ENCODE results near the gene VIPR2.

VIPR2 gene

GRCh38 chr7:159141167-159141566 lies 3.5 kb downstream of the VIPR2 start:
- Histone ChIP-seq H4K20me1 (ENCODE audit: insufficient read depth) (no peaks in the 10 kb centered on the region), H3K4me1 (ENCODE audit: low read depth, poor library complexity, severe bottlenecking) (no peaks in the 10 kb centered on the region), H3K27me3 (ENCODE audit: insufficient read depth, low read depth) (no peaks in the 10 kb centered on the region), H3K79me2 (ENCODE audit: insufficient read depth, low read depth) (no peaks in the 10 kb centered on the region), H3K4me2 (no peak overlapping the region), H2AFZ (ENCODE audit: low read depth) (no peak overlapping the region), H3K9ac (no peak overlapping the region), H3K36me3 (ENCODE audit: insufficient read depth) (no peaks in the 10 kb centered on the region), H3K27ac (no peak overlapping the region), H3K4me3 (IDR thresholded peaks at IDR 0.05; ENCODE audit: insufficient read depth, low read depth, low read length) (no peak overlapping the region)
- no peak for TF ChIP-seq CTCF (conservative IDR thresholded peaks at IDR 0.05; ENCODE audit: low read depth, low read length)

DNA sequence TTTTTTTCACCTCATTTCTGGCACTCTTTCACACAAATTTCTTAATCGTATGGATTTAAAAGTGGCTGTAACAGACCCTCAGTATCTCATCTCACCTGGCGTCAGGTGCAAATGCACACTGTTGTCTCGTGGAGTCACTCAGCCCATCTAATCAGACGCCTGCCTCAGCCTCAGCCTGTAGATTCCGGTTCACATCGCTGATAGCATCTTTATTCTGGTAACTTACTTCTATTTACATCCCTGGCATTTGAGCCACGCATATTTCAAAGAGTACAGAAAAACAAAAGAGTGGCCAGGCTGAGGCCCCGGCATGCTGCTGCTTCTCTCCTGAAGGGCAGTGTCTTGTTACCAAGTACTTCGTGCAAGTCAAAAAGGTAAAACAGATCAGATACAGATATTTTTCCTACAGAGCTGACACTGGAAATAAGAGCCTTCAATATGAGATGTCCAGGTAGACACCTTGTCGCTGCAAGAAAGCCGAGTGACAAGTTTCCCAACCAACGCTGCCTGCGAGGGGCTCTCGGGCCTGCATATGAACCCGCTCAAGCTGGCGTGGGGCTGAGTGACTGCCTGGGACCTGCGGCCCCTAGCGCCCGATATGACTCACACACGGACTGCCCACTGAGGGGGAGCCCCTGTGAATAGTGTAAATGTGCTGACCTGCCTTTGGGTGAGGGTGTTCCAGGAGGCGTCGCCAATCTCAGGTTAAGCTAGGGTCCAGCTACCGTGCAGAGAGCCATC lies 4.3 kb downstream of the VIPR2 start:
- no peaks in the 10 kb centered on the region for H3K27me3 ChIP-seq (ENCODE audit: insufficient read depth, low read depth)
- no peaks in the 10 kb centered on the region for H4K20me1 ChIP-seq (ENCODE audit: insufficient read depth)
- no peak overlapping the region for H3K4me2 ChIP-seq
- H2AFZ ChIP-seq (ENCODE audit: low read depth) = no peak overlapping the region
- H3K27ac ChIP-seq = no peak overlapping the region
- no peaks in the 10 kb centered on the region for H3K36me3 ChIP-seq (ENCODE audit: insufficient read depth)
- H3K79me2 ChIP-seq (ENCODE audit: insufficient read depth, low read depth) = no peaks in the 10 kb centered on the region
- no peak overlapping the region for H3K4me3 ChIP-seq (IDR thresholded peaks at IDR 0.05; ENCODE audit: insufficient read depth, low read depth, low read length)
- no peak for TF ChIP-seq CTCF (conservative IDR thresholded peaks at IDR 0.05; ENCODE audit: low read depth, low read length)
- H3K4me1 ChIP-seq (ENCODE audit: low read depth, poor library complexity, severe bottlenecking) = no peaks in the 10 kb centered on the region
- H3K9ac ChIP-seq = no peak overlapping the region

- no peaks in the 10 kb centered on the region for H3K36me3 ChIP-seq (ENCODE audit: insufficient read depth)
- no peak overlapping the region for H3K4me2 ChIP-seq
- H3K27me3 ChIP-seq (ENCODE audit: insufficient read depth, low read depth) = no peaks in the 10 kb centered on the region
Observed at GRCh38 chr7:159139639-159140038, 5.0 kb downstream of the VIPR2 start.

DNA sequence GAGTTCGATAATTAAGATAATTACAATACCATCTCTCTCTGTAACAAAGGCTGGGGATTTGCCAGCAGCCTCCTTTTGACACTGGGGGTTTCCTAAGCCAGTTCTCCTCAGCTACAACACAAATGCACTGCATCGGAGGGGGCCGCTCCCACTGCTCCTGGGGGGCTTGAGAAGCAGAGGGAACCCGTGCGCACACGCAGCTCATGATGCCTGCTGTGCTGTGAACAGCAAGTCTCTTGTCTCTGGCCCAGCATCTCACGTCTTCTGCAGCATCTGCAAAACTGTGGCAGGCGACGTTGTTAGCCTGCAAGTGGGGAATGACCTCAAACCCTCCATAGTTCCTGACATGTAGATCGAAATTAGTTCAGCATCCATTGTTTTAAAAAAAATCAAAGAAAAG lies 5.5 kb downstream of the VIPR2 start:
- no peak for TF ChIP-seq CTCF (conservative IDR thresholded peaks at IDR 0.05; ENCODE audit: low read depth, low read length)

More at GRCh38 chr7:159139639-159140038, 5.0 kb downstream of the VIPR2 start:
- H3K79me2 ChIP-seq (ENCODE audit: insufficient read depth, low read depth) = no peaks in the 10 kb centered on the region
- no peak overlapping the region for H3K9ac ChIP-seq
- no peak for TF ChIP-seq CTCF (conservative IDR thresholded peaks at IDR 0.05; ENCODE audit: low read depth, low read length)
- H2AFZ ChIP-seq (ENCODE audit: low read depth) = no peak overlapping the region
- no peaks in the 10 kb centered on the region for H4K20me1 ChIP-seq (ENCODE audit: insufficient read depth)
- H3K4me1 ChIP-seq (ENCODE audit: low read depth, poor library complexity, severe bottlenecking) = no peaks in the 10 kb centered on the region
- H3K27ac ChIP-seq = no peak overlapping the region
- H3K4me3 ChIP-seq (IDR thresholded peaks at IDR 0.05; ENCODE audit: insufficient read depth, low read depth, low read length) = no peak overlapping the region

More for the DNA sequence above, 5.5 kb downstream of the VIPR2 start:
- no peaks in the 10 kb centered on the region for H3K27me3 ChIP-seq (ENCODE audit: insufficient read depth, low read depth)
- H3K9ac ChIP-seq = no peak overlapping the region
- no peak overlapping the region for H3K27ac ChIP-seq
- H3K36me3 ChIP-seq (ENCODE audit: insufficient read depth) = no peaks in the 10 kb centered on the region
- H3K4me2 ChIP-seq = no peak overlapping the region
- no peaks in the 10 kb centered on the region for H3K4me1 ChIP-seq (ENCODE audit: low read depth, poor library complexity, severe bottlenecking)
- no peak overlapping the region for H2AFZ ChIP-seq (ENCODE audit: low read depth)
- no peaks in the 10 kb centered on the region for H4K20me1 ChIP-seq (ENCODE audit: insufficient read depth)
- no peaks in the 10 kb centered on the region for H3K79me2 ChIP-seq (ENCODE audit: insufficient read depth, low read depth)
- H3K4me3 ChIP-seq (IDR thresholded peaks at IDR 0.05; ENCODE audit: insufficient read depth, low read depth, low read length) = no peak overlapping the region

Measured in KMS-11 (cell line).